ENCODE measurements around the gene KCNH2. TPM values are rescaled to one million over a fixed set of nuclear protein-coding genes. Genes with fewer than 3 reads are reported as not detected.

KCNH2 gene
- total and polyA plus RNA-seq, 12 donors = 50.2 to 126 (median 78.4) TPM

- peaks cover 0 to 40% (median 0%) of the 10 kb centered on the region in 9 donors for H3K36me3 ChIP-seq
- peak overlapping the region in 7 of 10 donors; percentile 10 to 42 (median 38) for H3K4me3 ChIP-seq
- H3K27ac ChIP-seq = peak overlapping the region in 8 of 10 donors; percentile 7 to 66 (median 47)
- peaks cover 10 to 76% (median 56%) of the 10 kb centered on the region in 9 donors for H3K4me1 ChIP-seq
- peaks cover 0 to 13% (median 0%) of the 10 kb centered on the region in 7 donors for H3K27me3 ChIP-seq
- 38 to 42% methylated on average over 40 of the region's 40 CpGs for WGBS, 2 donors
- H3K9me3 ChIP-seq = no peaks in the 10 kb centered on the region
- intact Hi-C loops (cut with DNase I) = loop anchor here in 1 of 10 donors (10.0 kb wide), 1 partner anchor 574 kb away; no protein-coding TSS in a partner anchor
- TF ChIP-seq CTCF (IDR thresholded peaks at IDR 0.05) = peak; percentile 60 to 89 (median 82)
- ATAC-seq (peak; percentile 51 to 79 (median 72)), DNase-seq (peak; percentile 72 to 88)
These were observed 30.6 kb upstream of the KCNH2 start for GRCh38 chr7:151008511-151009323.

DNA sequence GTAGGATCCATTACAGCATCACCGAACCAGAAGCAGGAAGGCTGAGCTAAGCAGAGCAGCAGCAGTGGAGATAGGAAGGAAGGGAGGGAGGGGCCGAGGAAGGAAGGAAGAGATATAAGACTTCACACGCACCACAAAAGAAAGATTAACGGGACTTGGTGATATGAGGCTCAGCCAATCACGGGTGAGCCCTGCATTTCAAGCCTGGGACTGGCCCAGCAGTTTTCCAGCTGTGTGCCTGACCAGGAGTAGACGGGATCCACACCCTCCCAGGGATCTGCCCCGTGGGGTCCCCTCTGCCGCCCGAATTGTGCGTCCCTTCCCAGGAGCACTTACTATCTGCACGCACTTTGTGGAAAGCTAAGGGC is 30.0 kb upstream of the KCNH2 start:
- ATAC-seq = peak in 7 of 8 donors; percentile 8 to 75 (median 57)

GRCh38 chr7:151007469-151007898 is 29.4 kb upstream of the KCNH2 start:
- ATAC-seq = peak; percentile 34 to 73 (median 60)
- Histone ChIP-seq H3K4me3 (peak overlapping the region in 2 of 10 donors; percentile 0 to 17), H3K9me3 (no peaks in the 10 kb centered on the region), H3K36me3 (peaks cover 0 to 46% (median 0%) of the 10 kb centered on the region in 9 donors), H3K27ac (peak overlapping the region; percentile 18 to 68 (median 56)), H3K27me3 (peaks cover 0 to 3% (median 0%) of the 10 kb centered on the region in 7 donors), H3K4me1 (peaks cover 10 to 64% (median 45%) of the 10 kb centered on the region in 9 donors)
- peak in 1 of 2 donors; percentile 43 for DNase-seq
- intact Hi-C loops (cut with DNase I) = loop anchor here in 1 of 10 donors (10.0 kb wide), 1 partner anchor 573 kb away; no protein-coding TSS in a partner anchor
- no peak for TF ChIP-seq CTCF (IDR thresholded peaks at IDR 0.05)
- WGBS, 2 donors = 55 to 70% methylated on average over 7 of the region's 7 CpGs

More for the DNA sequence above, 30.0 kb upstream of the KCNH2 start:
- H3K27ac ChIP-seq = peak overlapping the region in 8 of 10 donors; percentile 7 to 66 (median 52)
- peak in 1 of 2 donors; percentile 56 for DNase-seq
- H3K4me3 ChIP-seq = peak overlapping the region in 7 of 10 donors; percentile 10 to 42 (median 38)
- no peaks in the 10 kb centered on the region for H3K9me3 ChIP-seq
- peaks cover 10 to 71% (median 50%) of the 10 kb centered on the region in 9 donors for H3K4me1 ChIP-seq
- 29 to 37% methylated on average over 11 of the region's 11 CpGs for WGBS, 2 donors
- intact Hi-C loops (cut with DNase I) = loop anchor here in 1 of 10 donors (10.0 kb wide), 1 partner anchor 573 kb away; no protein-coding TSS in a partner anchor
- peaks cover 0 to 44% (median 0%) of the 10 kb centered on the region in 9 donors for H3K36me3 ChIP-seq
- peaks cover 0 to 7% (median 0%) of the 10 kb centered on the region in 7 donors for H3K27me3 ChIP-seq
- no peak for TF ChIP-seq CTCF (IDR thresholded peaks at IDR 0.05)

DNA sequence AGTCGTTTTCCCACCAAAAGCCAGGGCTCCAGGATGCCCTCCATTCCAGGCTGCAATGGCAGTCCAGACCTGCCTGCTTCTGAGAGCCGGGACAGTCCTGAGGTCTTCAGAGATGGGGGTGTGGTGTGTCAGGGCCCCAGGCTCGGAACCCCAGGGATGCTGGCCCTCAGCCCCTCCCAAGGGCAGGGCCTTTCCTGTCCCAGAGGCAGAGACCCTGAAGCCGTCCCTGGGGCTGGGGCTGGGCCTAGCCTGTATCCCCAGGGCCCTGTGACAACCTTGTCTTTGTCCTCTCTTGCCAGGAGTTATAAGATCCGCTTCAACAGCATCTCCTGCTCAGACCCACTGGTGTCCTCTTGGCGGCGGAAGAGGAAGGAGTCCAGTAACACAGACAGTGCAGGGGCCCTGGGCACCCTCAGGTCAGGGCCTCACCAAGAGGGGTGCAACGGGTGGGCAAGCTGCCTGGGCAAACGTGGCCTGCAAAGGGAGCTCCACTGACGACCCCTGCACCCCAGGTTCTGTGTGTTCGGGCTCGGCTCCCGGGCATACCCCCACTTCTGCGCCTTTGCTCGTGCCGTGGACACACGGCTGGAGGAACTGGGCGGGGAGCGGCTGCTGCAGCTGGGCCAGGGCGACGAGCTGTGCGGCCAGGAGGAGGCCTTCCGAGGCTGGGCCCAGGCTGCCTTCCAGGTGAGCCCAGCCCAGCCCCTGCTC is 28.6 kb upstream of the KCNH2 start:
- intact Hi-C loops (cut with DNase I) = loop anchor here in 1 of 10 donors (10.0 kb wide), 1 partner anchor 572 kb away; no protein-coding TSS in a partner anchor
- WGBS, 2 donors = 76 to 79% methylated on average over 23 of the region's 23 CpGs
- Histone ChIP-seq H3K4me1 (peaks cover 10 to 57% (median 42%) of the 10 kb centered on the region in 9 donors), H3K4me3 (peak overlapping the region in 1 of 10 donors; percentile 17), H3K9me3 (no peaks in the 10 kb centered on the region), H3K27me3 (peaks cover 0 to 3% (median 0%) of the 10 kb centered on the region in 7 donors), H3K27ac (peak overlapping the region in 9 of 10 donors; percentile 18 to 68 (median 55)), H3K36me3 (peaks cover 0 to 48% (median 0%) of the 10 kb centered on the region in 9 donors)
- no peak for ATAC-seq
- DNase-seq = no peak
- TF ChIP-seq CTCF (IDR thresholded peaks at IDR 0.05) = no peak
